Measurements from ENCODE around the gene GNAT2. TPM values are rescaled to one million over a fixed set of nuclear protein-coding genes. Genes with fewer than 3 reads are reported as not detected.

GNAT2 gene
- total and polyA plus RNA-seq, 2 donors (not counting 3 experiments of a cell fraction or from before 2014, with no cell fraction given): not detected

DNA sequence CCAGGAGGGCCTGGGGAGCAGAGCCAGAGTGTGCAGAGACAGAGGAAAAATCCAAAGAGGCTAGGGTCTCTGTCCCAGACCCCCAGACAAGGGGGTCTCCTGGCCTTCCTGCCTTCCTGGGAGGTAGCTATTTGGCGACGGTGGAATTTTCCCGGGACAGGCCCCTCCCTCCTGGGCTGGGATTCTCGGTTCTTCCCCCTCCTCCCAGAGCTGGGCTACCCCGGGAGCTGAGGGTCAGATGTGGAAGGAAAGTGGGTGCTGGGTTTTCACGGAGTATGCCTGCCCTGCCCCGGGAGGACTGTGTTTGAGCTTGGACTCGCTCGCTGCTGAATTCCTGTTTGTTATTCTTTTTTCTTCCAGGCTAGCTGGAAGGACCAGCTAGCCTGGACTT lies 980 bp upstream of the GNAT2 start:
- Histone ChIP-seq H3K9me1 (replicated peaks; ENCODE audit: control insufficient read depth, extremely low read depth, insufficient read depth, low read length) (no peaks in the 10 kb centered on the region), H3K27me3 (ENCODE audit: control insufficient read depth in 2 of 2, insufficient read depth in 2 of 2, low read length in 2 of 2) (no peaks in the 10 kb centered on the region), H3K79me2 (ENCODE audit: control insufficient read depth, insufficient read depth, low read length) (peaks cover 50% of the 10 kb centered on the region), H2AFZ (ENCODE audit: low read depth, low read length) (peak overlapping the region; percentile 56), H3K36me3 (ENCODE audit: control insufficient read depth in 2 of 2, extremely low read depth in 1 of 2, insufficient read depth in 2 of 2, low read length in 2 of 2) (no peaks in the 10 kb centered on the region), H4K20me1 (replicated peaks; ENCODE audit: control insufficient read depth, extremely low read depth, insufficient read depth, low read length) (no peaks in the 10 kb centered on the region), H3K9me3 (replicated peaks; ENCODE audit: control insufficient read depth, insufficient read depth, low read length) (no peaks in the 10 kb centered on the region), H3K4me3 (replicated peaks in 1 of 3; ENCODE audit: insufficient read depth in 1 of 3, low read depth in 1 of 3, low read length in 3 of 3) (peak overlapping the region; percentile 74 to 83 (median 76)), H3K27ac (ENCODE audit: insufficient read depth, low read depth, low read length) (peak overlapping the region; percentile 97), H3K9ac (replicated peaks; ENCODE audit: extremely low read depth, insufficient read depth, low read length) (peak overlapping the region; percentile 96), H3K4me2 (ENCODE audit: insufficient read depth, low read length) (peak overlapping the region; percentile 87), H3K4me1 (ENCODE audit: control insufficient read depth, extremely low read depth, insufficient read depth, low read length) (peaks cover 53% of the 10 kb centered on the region)
- dilution Hi-C loops (cut with MboI; ENCODE audit: extremely low pct_ligation_motif_present, low sequenced_read_pairs): no loop called here
- FAIRE-seq (no peak), DNase-seq (ENCODE audit: low read depth, low spot score) (no peak)
- ChIA-PET POLR2A (interaction anchor here (0.7 to 1.4 kb wide), 2 partner anchors 24 to 72 kb away, joined by 3 to 6 read pairs; partner anchors contain the start of gene GNAI3), CTCF (interaction anchor here (0.9 to 2.4 kb wide), 7 partner anchors 9 to 154 kb away, joined by 3 to 28 read pairs (median 11); partner anchors contain the start of gene GNAI3)
- intact Hi-C loops (cut with micrococcal nuclease): no loop called here
- TF ChIP-seq, protein P1, sequence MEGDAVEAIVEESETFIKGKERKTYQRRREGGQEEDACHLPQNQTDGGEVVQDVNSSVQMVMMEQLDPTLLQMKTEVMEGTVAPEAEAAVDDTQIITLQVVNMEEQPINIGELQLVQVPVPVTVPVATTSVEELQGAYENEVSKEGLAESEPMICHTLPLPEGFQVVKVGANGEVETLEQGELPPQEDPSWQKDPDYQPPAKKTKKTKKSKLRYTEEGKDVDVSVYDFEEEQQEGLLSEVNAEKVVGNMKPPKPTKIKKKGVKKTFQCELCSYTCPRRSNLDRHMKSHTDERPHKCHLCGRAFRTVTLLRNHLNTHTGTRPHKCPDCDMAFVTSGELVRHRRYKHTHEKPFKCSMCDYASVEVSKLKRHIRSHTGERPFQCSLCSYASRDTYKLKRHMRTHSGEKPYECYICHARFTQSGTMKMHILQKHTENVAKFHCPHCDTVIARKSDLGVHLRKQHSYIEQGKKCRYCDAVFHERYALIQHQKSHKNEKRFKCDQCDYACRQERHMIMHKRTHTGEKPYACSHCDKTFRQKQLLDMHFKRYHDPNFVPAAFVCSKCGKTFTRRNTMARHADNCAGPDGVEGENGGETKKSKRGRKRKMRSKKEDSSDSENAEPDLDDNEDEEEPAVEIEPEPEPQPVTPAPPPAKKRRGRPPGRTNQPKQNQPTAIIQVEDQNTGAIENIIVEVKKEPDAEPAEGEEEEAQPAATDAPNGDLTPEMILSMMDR (IDR thresholded peaks at IDR 0.05; ENCODE audit: extremely low read depth in 1 of 2, insufficient read depth in 1 of 2, low read depth in 1 of 2, low read length in 2 of 2): no peak
- TF ChIP-seq FOS (IDR thresholded peaks at IDR 0.05; ENCODE audit: borderline replicate concordance, insufficient read depth, low read length) (no peak), POLR2AphosphoS5 (IDR thresholded peaks at IDR 0.05; ENCODE audit: insufficient read depth, low read depth, low read length) (no peak), JUN (IDR thresholded peaks at IDR 0.05; ENCODE audit: borderline replicate concordance, insufficient read depth, insufficient read length, low read depth) (no peak), POLR2A (IDR thresholded peaks at IDR 0.05; ENCODE audit: low read depth, low read length) (no peak), EZH2 (IDR thresholded peaks at IDR 0.05; ENCODE audit: borderline replicate concordance, low read depth, low read length, severe bottlenecking) (no peak), GATA2 (IDR thresholded peaks at IDR 0.05; ENCODE audit: insufficient read depth, insufficient read length, low read depth, low read length) (no peak), MYC (IDR thresholded peaks at IDR 0.05; ENCODE audit: low read depth, low read length) (no peak)
- TF ChIP-seq, protein P2, sequence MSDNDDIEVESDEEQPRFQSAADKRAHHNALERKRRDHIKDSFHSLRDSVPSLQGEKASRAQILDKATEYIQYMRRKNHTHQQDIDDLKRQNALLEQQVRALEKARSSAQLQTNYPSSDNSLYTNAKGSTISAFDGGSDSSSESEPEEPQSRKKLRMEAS (IDR thresholded peaks at IDR 0.05; ENCODE audit: insufficient read depth, insufficient read length): no peak
- BruUV-seq (replicated peaks): TSS peak; percentile 62

Measured in endothelial cell of umbilical vein (primary cell).